ENCODE results near the gene ADD1. TPM values are rescaled to one million over a fixed set of nuclear protein-coding genes. Genes with fewer than 3 reads are reported as not detected.

ADD1 gene
- total and polyA plus RNA-seq, 4 donors, result 62.2 to 142 (median 83.4) TPM

DNA sequence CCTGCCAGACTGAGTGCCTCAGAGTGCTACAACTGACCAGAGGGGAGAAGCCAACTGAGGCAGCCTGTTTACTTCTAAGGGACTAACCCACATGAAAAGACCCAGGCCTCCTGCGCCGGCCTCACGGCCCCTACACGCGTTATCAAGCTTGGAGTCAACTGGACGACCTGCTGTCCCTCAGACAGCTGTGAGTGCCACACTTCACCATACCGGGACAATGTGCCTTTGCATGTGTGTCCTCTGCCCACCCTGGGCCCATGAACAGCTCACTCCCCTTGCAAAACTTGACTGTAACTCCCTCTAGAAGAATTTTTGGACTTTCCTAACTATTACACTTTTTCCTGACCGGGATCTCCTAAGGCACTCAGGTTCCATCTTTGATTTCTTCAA lies 117.8 kb downstream of the ADD1 start:
- TF ChIP-seq RXRA (IDR thresholded peaks at IDR 0.05), result no peak
- TF ChIP-seq YY1 (IDR thresholded peaks at IDR 0.05), result no peak
- TF ChIP-seq, protein P1, sequence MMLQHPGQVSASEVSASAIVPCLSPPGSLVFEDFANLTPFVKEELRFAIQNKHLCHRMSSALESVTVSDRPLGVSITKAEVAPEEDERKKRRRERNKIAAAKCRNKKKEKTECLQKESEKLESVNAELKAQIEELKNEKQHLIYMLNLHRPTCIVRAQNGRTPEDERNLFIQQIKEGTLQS (IDR thresholded peaks at IDR 0.05), result no peak
- TF ChIP-seq HNF4A (conservative IDR thresholded peaks at IDR 0.05), result no peak
- DNase-seq (ENCODE audit: low spot score), result no peak
- H3K36me3 ChIP-seq (ENCODE audit: control insufficient read depth in 4 of 4, insufficient read depth in 3 of 4, low read depth in 1 of 4, low read length in 3 of 4), result peaks cover 5 to 12% (median 8%) of the 10 kb centered on the region in 4 donors
- peaks cover 6 to 24% (median 15%) of the 10 kb centered on the region in 4 donors for H3K4me1 ChIP-seq (ENCODE audit: control insufficient read depth in 4 of 4, insufficient read depth in 4 of 4, low read length in 3 of 4)
- H3K9me3 ChIP-seq (ENCODE audit: control insufficient read depth in 4 of 4, low read length in 3 of 4), result no peaks in the 10 kb centered on the region
- no peaks in the 10 kb centered on the region for H3K27me3 ChIP-seq (ENCODE audit: control insufficient read depth in 4 of 4, insufficient read depth in 4 of 4, low read length in 3 of 4)
- H3K4me3 ChIP-seq (ENCODE audit: low read depth in 1 of 3, low read length in 3 of 3), result peak overlapping the region in 2 of 3 donors; percentile 23 to 72
- no peak overlapping the region for H3K27ac ChIP-seq (ENCODE audit: low read depth in 1 of 2, low read length in 2 of 2)
- 78% methylated on average over 8 of the region's 8 CpGs for WGBS
- H3K9ac ChIP-seq (ENCODE audit: low read depth in 1 of 2, low read length in 2 of 2), result no peak overlapping the region

DNA sequence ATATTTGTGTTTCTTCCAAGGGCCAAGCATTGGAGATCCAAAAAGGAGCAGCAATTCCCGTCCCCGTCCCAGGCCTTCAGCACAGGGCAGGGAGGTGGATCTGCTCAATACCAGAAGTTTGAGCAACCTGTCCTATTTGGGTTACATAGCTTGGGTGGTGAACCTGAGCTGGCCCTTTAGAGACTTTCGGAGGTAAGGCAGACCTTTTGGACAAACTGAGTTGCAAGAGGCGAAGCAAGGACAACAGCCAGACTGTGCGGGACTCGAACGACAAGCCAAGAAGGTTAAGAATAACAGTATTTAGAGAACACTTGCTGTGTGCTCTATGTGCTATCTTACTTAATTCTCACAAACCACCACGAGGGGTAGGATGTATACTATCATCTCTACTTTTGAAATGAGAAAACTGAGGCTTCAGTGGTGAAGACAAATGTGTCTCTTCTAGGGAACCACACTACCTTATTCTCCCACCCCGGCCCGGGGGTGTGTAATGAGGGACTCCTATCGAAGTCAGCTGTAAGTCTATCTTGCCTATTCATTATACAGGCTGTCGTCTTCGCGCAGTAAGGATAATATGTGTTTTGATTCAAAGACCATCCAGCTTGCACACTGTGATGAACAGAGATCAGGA lies 118.3 kb downstream of the ADD1 start:
- Histone ChIP-seq H3K27me3 (ENCODE audit: control insufficient read depth in 4 of 4, insufficient read depth in 4 of 4, low read length in 3 of 4) (no peaks in the 10 kb centered on the region), H3K4me3 (ENCODE audit: low read depth in 1 of 3, low read length in 3 of 3) (peak overlapping the region; percentile 72 to 98 (median 95)), H3K4me1 (ENCODE audit: control insufficient read depth in 4 of 4, insufficient read depth in 4 of 4, low read length in 3 of 4) (peaks cover 6 to 24% (median 15%) of the 10 kb centered on the region in 4 donors), H3K36me3 (ENCODE audit: control insufficient read depth in 4 of 4, insufficient read depth in 3 of 4, low read depth in 1 of 4, low read length in 3 of 4) (peaks cover 3 to 7% (median 5%) of the 10 kb centered on the region in 4 donors), H3K9ac (ENCODE audit: low read depth in 1 of 2, low read length in 2 of 2) (peak overlapping the region; percentile 45 to 79), H3K27ac (ENCODE audit: low read depth in 1 of 2, low read length in 2 of 2) (no peak overlapping the region), H3K9me3 (ENCODE audit: control insufficient read depth in 4 of 4, low read length in 3 of 4) (no peaks in the 10 kb centered on the region)
- TF ChIP-seq TAF1 (conservative IDR thresholded peaks at IDR 0.05) (no peak), JUND (IDR thresholded peaks at IDR 0.05) (no peak), SP1 (IDR thresholded peaks at IDR 0.05) (no peak), YY1 (IDR thresholded peaks at IDR 0.05) (no peak), FOXA2 (IDR thresholded peaks at IDR 0.05) (no peak), NR2F2 (IDR thresholded peaks at IDR 0.05) (no peak), GABPA (IDR thresholded peaks at IDR 0.05 in 1 of 2, conservative IDR thresholded peaks at IDR 0.05 in 1 of 2) (no peak), HNF4A (conservative IDR thresholded peaks at IDR 0.05) (no peak), EGR1 (IDR thresholded peaks at IDR 0.05; ENCODE audit: low read depth in 2 of 2) (no peak)
- TF ChIP-seq, protein P2, sequence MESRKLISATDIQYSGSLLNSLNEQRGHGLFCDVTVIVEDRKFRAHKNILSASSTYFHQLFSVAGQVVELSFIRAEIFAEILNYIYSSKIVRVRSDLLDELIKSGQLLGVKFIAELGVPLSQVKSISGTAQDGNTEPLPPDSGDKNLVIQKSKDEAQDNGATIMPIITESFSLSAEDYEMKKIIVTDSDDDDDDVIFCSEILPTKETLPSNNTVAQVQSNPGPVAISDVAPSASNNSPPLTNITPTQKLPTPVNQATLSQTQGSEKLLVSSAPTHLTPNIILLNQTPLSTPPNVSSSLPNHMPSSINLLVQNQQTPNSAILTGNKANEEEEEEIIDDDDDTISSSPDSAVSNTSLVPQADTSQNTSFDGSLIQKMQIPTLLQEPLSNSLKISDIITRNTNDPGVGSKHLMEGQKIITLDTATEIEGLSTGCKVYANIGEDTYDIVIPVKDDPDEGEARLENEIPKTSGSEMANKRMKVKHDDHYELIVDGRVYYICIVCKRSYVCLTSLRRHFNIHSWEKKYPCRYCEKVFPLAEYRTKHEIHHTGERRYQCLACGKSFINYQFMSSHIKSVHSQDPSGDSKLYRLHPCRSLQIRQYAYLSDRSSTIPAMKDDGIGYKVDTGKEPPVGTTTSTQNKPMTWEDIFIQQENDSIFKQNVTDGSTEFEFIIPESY (IDR thresholded peaks at IDR 0.05), result no peak
- no peak for DNase-seq (ENCODE audit: low spot score)
- 45% methylated on average over 14 of the region's 14 CpGs for WGBS

DNA sequence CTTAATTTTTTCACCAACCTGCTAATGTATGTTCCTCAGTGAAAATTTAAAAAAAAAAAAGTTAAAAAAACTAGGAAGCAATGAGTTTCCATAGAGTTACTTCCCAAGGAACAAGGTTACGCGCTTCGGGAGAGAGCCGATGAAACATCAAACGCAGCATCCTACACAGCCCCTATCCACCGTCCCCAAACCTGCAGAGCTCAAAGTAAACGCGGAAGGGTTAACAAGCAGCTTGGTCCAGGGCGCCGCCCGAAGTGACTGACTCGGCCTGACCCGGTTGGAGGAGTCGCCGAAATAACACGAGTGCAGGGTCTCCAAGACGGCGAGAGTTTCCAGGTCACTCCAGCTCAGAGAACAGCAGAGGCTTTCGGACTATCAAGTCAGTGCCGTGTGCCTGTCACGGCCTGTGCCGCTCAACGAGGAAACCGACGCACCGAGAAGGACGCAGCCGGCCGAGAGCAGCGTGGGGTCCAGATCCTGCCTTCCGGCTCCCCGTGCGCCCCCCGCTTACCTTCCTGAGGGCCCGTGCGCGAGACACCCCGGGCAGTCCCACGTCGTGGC lies 119.0 kb downstream of the ADD1 start:
- no peaks in the 10 kb centered on the region for H3K9me3 ChIP-seq (ENCODE audit: control insufficient read depth in 4 of 4, low read length in 3 of 4)
- no peaks in the 10 kb centered on the region for H3K27me3 ChIP-seq (ENCODE audit: control insufficient read depth in 4 of 4, insufficient read depth in 4 of 4, low read length in 3 of 4)
- peak overlapping the region; percentile 79 to 85 for H3K27ac ChIP-seq (ENCODE audit: low read depth in 1 of 2, low read length in 2 of 2)
- H3K4me3 ChIP-seq (ENCODE audit: low read depth in 1 of 3, low read length in 3 of 3), result peak overlapping the region; percentile 72 to 98 (median 95)
- WGBS, result under 1% methylated on average over 40 of the region's 40 CpGs
- peak overlapping the region; percentile 45 to 79 for H3K9ac ChIP-seq (ENCODE audit: low read depth in 1 of 2, low read length in 2 of 2)
- DNase-seq (ENCODE audit: low spot score), result no peak
- H3K36me3 ChIP-seq (ENCODE audit: control insufficient read depth in 4 of 4, insufficient read depth in 3 of 4, low read depth in 1 of 4, low read length in 3 of 4), result peaks cover 0 to 3% (median 2%) of the 10 kb centered on the region in 4 donors
- peaks cover 6 to 24% (median 15%) of the 10 kb centered on the region in 4 donors for H3K4me1 ChIP-seq (ENCODE audit: control insufficient read depth in 4 of 4, insufficient read depth in 4 of 4, low read length in 3 of 4)
- TF ChIP-seq, protein P3, sequence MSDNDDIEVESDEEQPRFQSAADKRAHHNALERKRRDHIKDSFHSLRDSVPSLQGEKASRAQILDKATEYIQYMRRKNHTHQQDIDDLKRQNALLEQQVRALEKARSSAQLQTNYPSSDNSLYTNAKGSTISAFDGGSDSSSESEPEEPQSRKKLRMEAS (IDR thresholded peaks at IDR 0.05), result no peak
- TF ChIP-seq, protein P2 (IDR thresholded peaks at IDR 0.05), result no peak
- TF ChIP-seq GABPA (IDR thresholded peaks at IDR 0.05 in 1 of 2, conservative IDR thresholded peaks at IDR 0.05 in 1 of 2), result no peak
- TF ChIP-seq RAD21 (IDR thresholded peaks at IDR 0.05), result no peak
- TF ChIP-seq SP1 (IDR thresholded peaks at IDR 0.05), result no peak
- TF ChIP-seq, protein P4, sequence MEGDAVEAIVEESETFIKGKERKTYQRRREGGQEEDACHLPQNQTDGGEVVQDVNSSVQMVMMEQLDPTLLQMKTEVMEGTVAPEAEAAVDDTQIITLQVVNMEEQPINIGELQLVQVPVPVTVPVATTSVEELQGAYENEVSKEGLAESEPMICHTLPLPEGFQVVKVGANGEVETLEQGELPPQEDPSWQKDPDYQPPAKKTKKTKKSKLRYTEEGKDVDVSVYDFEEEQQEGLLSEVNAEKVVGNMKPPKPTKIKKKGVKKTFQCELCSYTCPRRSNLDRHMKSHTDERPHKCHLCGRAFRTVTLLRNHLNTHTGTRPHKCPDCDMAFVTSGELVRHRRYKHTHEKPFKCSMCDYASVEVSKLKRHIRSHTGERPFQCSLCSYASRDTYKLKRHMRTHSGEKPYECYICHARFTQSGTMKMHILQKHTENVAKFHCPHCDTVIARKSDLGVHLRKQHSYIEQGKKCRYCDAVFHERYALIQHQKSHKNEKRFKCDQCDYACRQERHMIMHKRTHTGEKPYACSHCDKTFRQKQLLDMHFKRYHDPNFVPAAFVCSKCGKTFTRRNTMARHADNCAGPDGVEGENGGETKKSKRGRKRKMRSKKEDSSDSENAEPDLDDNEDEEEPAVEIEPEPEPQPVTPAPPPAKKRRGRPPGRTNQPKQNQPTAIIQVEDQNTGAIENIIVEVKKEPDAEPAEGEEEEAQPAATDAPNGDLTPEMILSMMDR (IDR thresholded peaks at IDR 0.05; ENCODE audit: low read depth, low read length, missing input control), result no peak
- TF ChIP-seq, protein P1 (IDR thresholded peaks at IDR 0.05), result no peak
- TF ChIP-seq FOXA1 (IDR thresholded peaks at IDR 0.05), result no peak
- TF ChIP-seq EGR1 (IDR thresholded peaks at IDR 0.05; ENCODE audit: low read depth in 2 of 2), result no peak
- TF ChIP-seq RXRA (IDR thresholded peaks at IDR 0.05), result no peak
- no peak for TF ChIP-seq YY1 (IDR thresholded peaks at IDR 0.05)
- TF ChIP-seq HNF4G (IDR thresholded peaks at IDR 0.05), result no peak
